GM12892 (cell line): ENCODE data around the gene CHRDL2.

ENCODE experiments used
- POLR2A ChIP-seq: IDR thresholded peaks from 2 replicates; pipeline ENCODE4 v1.6.1; 2011; ENCODE audit warnings: low read depth, low read length, control low read depth
- POLR2AphosphoS5 ChIP-seq: IDR thresholded peaks from 2 replicates; pipeline ENCODE4 v1.6.1; 2011; ENCODE audit warnings: low read depth, low read length, control low read depth

- TF ChIP-seq POLR2AphosphoS5, result no peak
- TF ChIP-seq POLR2A, result no peak
These were observed 44.4 kb downstream of the CHRDL2 start for GRCh38 chr11:74686792-74687191.
